ENCODE data around the gene PHF11. TPM values are rescaled to one million over a fixed set of nuclear protein-coding genes. Genes with fewer than 3 reads are reported as not detected.
"Not testable (repeated sequence)": the region's sequence is repeated elsewhere in the genome, so short reads cannot be mapped to it uniquely, and the experiment has no call there.

Gene PHF11
- total RNA-seq, 1 experiment from 2014 or later, result 9.2 TPM

DNA sequence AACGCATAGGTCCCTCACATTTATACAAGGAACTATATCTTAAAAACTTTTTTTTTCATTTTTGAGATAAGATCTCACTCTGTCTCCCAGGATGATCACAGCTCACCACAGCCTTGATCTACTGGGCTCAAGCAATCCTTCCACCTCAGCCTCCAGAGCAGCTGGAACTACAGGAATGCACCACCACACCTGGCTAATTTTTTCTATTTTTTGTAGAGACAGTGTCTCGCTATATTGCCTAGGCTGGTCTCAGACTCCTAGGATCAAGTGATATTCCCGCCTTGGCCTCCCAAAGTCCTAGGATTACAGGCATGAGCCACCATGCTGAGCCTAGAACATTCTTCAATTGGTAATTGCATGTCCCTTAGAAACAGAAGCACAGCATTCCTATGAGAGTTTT, 47.9 kb downstream of the PHF11 start:
- DNase-seq (ENCODE audit: extremely low read depth, low read depth), result no peak

DNA sequence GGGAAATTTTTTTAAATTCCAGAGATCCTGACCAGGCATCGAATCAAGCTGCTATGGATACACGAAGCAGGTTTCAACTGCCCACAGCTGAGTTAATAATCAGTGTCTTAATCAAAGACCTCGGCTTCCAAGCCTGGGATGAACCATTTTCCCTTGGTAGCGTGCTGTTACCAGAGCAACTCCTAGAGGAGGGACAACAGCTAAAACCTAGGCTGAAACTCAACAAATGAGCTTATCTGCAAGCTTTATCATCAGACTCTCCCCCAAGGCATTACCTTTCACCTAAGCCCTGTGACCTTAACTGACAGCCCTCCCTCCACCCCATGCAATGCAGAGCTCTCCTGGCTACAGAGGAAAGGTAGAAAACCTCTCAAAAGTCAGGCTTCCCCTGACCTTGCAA, 49.9 kb downstream of the PHF11 start:
- no peak for DNase-seq (ENCODE audit: extremely low read depth, low read depth)

- no peak for DNase-seq (ENCODE audit: extremely low read depth, low read depth)
Observed at GRCh38 chr13:49546561-49546960, 50.8 kb downstream of the PHF11 start.

GRCh38 chr13:49549289-49549688, 53.5 kb downstream of the PHF11 start:
- no peak for DNase-seq (ENCODE audit: extremely low read depth, low read depth)

DNA sequence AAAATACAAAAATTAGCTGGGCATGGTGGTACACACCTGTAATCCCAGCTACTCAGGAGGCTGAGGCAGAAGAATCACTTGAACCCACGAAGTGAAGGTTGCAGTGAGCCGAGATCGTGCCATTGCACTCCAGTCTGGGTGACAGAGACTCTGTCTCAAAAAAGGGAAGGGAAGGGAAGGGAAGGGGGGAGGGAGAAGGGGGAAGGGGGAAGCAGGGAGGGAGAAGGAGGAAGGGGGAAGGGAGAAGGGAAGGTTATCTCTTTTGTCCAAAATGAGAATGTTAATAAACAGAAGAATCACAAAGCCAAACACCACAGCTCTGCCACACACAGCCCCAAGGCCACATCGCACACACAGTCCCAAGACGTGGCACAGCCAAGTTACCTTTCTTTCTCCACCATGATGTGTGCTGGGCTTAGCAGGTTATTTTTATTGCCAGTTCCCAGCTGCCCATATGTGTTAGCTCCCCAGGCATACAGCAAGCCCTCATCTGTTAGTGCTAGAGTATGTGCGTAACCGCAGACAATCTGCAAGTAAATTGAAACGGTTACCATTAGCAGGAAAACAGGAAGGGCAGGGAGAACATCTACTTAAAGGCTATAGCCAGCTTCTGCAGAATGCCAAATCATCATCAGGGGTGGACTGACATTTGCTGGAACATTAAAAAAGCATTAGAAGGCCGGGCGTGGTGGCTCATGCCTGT, 55.3 kb downstream of the PHF11 start:
- DNase-seq (ENCODE audit: extremely low read depth, low read depth), result no peak

GRCh38 chr13:49553888-49554287, 58.1 kb downstream of the PHF11 start:
- DNase-seq (ENCODE audit: extremely low read depth, low read depth), result no peak

DNA sequence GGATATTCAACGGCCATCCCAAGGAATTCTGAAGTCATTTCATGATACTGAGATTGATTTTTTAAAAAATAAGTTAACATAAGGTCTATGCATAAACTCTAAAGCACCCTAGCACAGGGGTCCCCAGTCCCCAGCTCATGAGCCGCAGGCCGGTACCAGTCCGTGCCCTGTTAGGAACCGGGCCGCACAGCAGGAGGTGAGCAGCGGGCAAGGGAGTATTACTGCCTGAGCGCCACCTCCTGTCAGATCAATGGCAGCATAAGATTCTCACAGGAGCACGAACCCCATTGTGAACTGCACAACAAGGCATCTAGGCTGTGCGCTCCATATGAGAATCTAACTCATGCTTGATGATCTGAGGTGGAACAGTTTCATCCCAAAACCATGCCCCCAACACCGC, 58.6 kb downstream of the PHF11 start:
- DNase-seq (ENCODE audit: extremely low read depth, low read depth), result no peak

GRCh38 chr13:49559006-49559405, 63.3 kb downstream of the PHF11 start:
- no peak for DNase-seq (ENCODE audit: extremely low read depth, low read depth)

DNA sequence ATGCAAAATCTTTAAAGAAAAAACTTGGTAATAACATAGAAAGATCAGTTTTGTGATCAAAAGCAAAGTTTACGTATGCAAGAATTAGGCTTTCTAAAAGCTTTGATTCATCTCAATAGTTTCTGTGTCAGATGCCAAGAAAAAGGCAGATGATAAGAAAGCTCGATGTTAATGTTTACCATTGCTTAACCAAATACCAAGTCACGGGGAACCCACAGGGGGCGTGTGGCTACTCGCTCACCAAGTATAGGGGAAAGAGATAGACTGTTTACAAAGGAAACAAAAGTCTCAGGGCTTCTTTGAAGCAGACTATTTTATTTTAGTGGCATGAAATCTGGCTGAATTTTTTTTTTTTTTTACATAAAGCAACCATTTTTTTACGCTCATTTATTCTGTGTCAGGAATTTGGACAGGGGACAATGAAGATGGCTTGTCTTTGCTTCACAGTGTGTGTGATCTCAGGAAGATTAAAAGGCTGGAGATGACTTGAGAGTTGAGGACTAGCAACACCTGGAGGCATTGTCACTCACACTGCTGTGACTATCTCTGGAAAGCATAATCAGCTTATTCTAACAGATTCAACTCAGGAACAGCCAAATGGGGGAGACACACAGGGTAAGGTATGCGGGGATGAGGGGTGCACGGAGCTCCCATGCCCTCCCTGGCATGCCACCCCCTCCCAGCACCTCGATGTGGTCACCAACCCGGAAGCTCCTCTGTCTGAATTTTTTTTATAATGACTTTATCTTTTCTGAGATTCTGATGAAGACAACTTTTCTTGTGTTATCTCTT, 64.7 kb downstream of the PHF11 start:
- no peak for DNase-seq (ENCODE audit: extremely low read depth, low read depth)

- no peak for DNase-seq (ENCODE audit: extremely low read depth, low read depth)
Observed at GRCh38 chr13:49561062-49561410, 65.3 kb downstream of the PHF11 start.

DNA sequence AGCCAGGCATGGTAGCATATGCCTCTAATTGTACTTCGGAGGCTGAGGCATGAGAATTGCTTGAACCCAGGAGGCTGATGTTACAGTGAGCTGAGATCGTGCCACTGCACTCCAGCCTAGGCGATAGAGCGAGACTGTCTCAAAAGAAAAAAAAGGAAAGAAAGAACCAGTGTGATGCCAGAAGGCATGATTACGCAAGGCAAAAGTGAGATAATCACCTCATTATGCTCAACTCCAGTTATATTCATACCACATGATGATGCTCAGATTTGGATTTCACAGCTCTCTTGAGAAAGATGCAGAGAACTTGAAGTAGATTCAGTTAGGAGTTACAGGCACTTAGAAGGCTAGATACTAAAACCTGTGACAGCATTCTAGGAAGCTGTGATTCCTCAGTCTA, 67.8 kb downstream of the PHF11 start:
- DNase-seq (ENCODE audit: extremely low read depth, low read depth), result no peak

DNA sequence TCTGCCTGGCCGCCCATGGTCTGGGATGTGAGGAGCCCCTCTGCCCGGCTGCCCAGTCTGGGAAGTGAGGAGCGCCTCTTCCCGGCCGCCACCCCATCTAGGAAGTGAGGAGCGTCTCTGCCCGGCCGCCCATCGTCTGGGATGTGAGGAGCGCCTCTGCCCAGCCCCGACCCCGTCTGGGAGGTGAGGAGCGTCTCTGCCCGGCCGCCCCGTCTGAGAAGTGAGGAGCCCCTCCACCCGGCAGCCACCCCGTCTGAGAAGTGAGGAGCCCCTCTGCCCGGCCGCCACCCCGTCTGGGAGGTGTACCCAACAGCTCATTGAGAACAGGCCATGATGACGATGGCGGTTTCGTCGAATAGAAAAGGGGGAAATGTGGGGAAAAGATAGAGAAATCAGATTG, 69.7 kb downstream of the PHF11 start:
- DNase-seq (ENCODE audit: extremely low read depth, low read depth), result not testable (repeated sequence)

GRCh38 chr13:49566461-49566860, 70.7 kb downstream of the PHF11 start:
- no peak for DNase-seq (ENCODE audit: extremely low read depth, low read depth)

GRCh38 chr13:49567491-49567890, 71.7 kb downstream of the PHF11 start:
- no peak for DNase-seq (ENCODE audit: extremely low read depth, low read depth)

GRCh38 chr13:49569993-49570689, 74.4 kb downstream of the PHF11 start:
- DNase-seq (ENCODE audit: extremely low read depth, low read depth), result no peak

- DNase-seq (ENCODE audit: extremely low read depth, low read depth), result no peak
Observed at GRCh38 chr13:49571299-49572240, 75.8 kb downstream of the PHF11 start.

Data from NCI-H460 (cell line).